WI38 (cell line): ENCODE results near the gene RRBP1.

Experiments used
- H3K4me3 ChIP-seq: 2 replicates; pipeline ENCODE4 v1.5.1; 2011; ENCODE audit warnings: low read depth, mild to moderate bottlenecking, control low read depth, low read length
- CTCF ChIP-seq: IDR thresholded peaks from 2 replicates; pipeline ENCODE4 v1.5.1; 2012; ENCODE audit warnings: low read depth, mild to moderate bottlenecking, control low read depth, low read length

Gene RRBP1

GRCh38 chr20:17682103-17682888 is at the start of gene RRBP1:
Gene RRBP1 (minus strand): TSS chr20:17682242. CDS start chr20:17660507, 21,735 bp downstream.
- TF ChIP-seq CTCF, result peak; percentile 69

GRCh38 chr20:17731233-17731632 is 49.2 kb upstream of the RRBP1 start:
- TF ChIP-seq CTCF, result no peak
- no peak overlapping the region for H3K4me3 ChIP-seq

More at GRCh38 chr20:17682103-17682888, at the start of gene RRBP1:
- H3K4me3 ChIP-seq, result peak within 1 kb of the TSS; percentile 73

- TF ChIP-seq CTCF, result no peak
These were observed 48.0 kb upstream of the RRBP1 start for GRCh38 chr20:17730071-17730470.

GRCh38 chr20:17728074-17728473 is 46.0 kb upstream of the RRBP1 start:
- H3K4me3 ChIP-seq, result no peak overlapping the region
- no peak for TF ChIP-seq CTCF

More at GRCh38 chr20:17730071-17730470, 48.0 kb upstream of the RRBP1 start:
- H3K4me3 ChIP-seq, result no peak overlapping the region

GRCh38 chr20:17727351-17727750 is 45.3 kb upstream of the RRBP1 start:
- no peak for TF ChIP-seq CTCF
- no peak overlapping the region for H3K4me3 ChIP-seq

- no peak for TF ChIP-seq CTCF
- no peak overlapping the region for H3K4me3 ChIP-seq
These were observed 44.9 kb upstream of the RRBP1 start for GRCh38 chr20:17726902-17727301.

- H3K4me3 ChIP-seq, result no peak overlapping the region
- no peak for TF ChIP-seq CTCF
These were observed 43.2 kb upstream of the RRBP1 start for GRCh38 chr20:17725094-17725835.
